H1 (cell line): ENCODE results near the gene PRICKLE2. TPM values are rescaled to one million over a fixed set of nuclear protein-coding genes. Genes with fewer than 3 reads are reported as not detected.

Experiments
- polyA plus RNA-seq, 7 experiments: library from polyadenylated mRNA; depleted of rRNA in 3 of 7; stranded (reverse) in 5 of 7; unstranded in 2 of 7; fragments of >200 nt in 5 of 7; fragments of 200-250 nt in 2 of 7; gene quantifications; 1 replicate in 5 of 7; 2 replicates in 1 of 7; 4 replicates in 1 of 7; pipeline versions ENCODE4 v1.2.1 to v1.2.3, GENCODE V29; 2011 to 2013; ENCODE audit warnings: missing spikeins in 2 of 7, mixed read lengths in 2 of 7
- total RNA-seq: library from RNA; stranded (reverse); fragmentation: NEBNext Ultra II Directional; extraction: Animal tissue kit (Norgen Biotek cat#: 25700); gene quantifications from 2 replicates; pipeline ENCODE4 v1.2.1, GENCODE V29; 2021
- TF ChIP-seq, protein P1 (sequence below), 3 experiments: IDR thresholded peaks; 1 replicate in 2 of 3; 2 replicates in 1 of 3; pipeline versions ENCODE4 v1.5.1 to v1.6.1; 2011; ENCODE audit warnings: low read length in 3 of 3, mild to moderate bottlenecking in 3 of 3, inconsistent platforms in 2 of 3, low read depth in 1 of 3, moderate library complexity in 1 of 3; ENCODE audit not compliant: insufficient read depth in 1 of 3; ENCODE audit errors: control extremely low read depth in 1 of 3
- TF ChIP-seq, protein P2 (sequence below): IDR thresholded peaks from 2 replicates; pipeline ENCODE4 v1.6.1; 2011; ENCODE audit warnings: low read depth, mild to moderate bottlenecking, low read length; ENCODE audit not compliant: insufficient read depth

The PRICKLE2 gene
- total and polyA plus RNA-seq, 2 of the 8 experiments (the other 6 are each of a cell fraction or from before 2014, with no cell fraction given) = 2.9 to 8.0 TPM

DNA sequence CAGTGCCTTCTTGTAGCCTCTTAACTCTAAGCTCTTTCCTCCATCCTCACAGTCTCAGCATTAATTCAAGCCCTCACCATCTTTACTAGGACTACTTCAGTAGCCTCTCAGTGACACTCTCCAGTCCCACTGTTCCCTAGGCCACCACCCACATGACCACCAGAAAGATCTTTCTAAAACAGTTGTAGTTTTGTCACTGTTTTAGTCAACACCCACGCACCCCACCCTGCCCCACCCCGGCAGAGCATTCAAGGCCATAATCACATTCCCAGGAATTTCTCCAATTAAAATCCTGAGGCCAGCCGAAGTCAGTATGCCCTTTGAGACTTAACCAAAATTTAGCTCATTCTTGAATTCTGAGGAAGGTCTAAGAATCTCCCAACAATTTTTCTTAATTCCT lies 170.8 kb downstream of the PRICKLE2 start (continued):
- TF ChIP-seq, protein P1, sequence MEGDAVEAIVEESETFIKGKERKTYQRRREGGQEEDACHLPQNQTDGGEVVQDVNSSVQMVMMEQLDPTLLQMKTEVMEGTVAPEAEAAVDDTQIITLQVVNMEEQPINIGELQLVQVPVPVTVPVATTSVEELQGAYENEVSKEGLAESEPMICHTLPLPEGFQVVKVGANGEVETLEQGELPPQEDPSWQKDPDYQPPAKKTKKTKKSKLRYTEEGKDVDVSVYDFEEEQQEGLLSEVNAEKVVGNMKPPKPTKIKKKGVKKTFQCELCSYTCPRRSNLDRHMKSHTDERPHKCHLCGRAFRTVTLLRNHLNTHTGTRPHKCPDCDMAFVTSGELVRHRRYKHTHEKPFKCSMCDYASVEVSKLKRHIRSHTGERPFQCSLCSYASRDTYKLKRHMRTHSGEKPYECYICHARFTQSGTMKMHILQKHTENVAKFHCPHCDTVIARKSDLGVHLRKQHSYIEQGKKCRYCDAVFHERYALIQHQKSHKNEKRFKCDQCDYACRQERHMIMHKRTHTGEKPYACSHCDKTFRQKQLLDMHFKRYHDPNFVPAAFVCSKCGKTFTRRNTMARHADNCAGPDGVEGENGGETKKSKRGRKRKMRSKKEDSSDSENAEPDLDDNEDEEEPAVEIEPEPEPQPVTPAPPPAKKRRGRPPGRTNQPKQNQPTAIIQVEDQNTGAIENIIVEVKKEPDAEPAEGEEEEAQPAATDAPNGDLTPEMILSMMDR (IDR thresholded peaks at IDR 0.05; ENCODE audit: control extremely low read depth in 1 of 3, insufficient read depth in 1 of 3, low read depth in 1 of 3, low read length in 3 of 3) = no peak
- TF ChIP-seq, protein P2, sequence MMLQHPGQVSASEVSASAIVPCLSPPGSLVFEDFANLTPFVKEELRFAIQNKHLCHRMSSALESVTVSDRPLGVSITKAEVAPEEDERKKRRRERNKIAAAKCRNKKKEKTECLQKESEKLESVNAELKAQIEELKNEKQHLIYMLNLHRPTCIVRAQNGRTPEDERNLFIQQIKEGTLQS = no peak
